SK-N-SH treated with all-trans-retinoic acid at 6 μM for 48 hours (cell line): ENCODE data around the gene CLCN4.

Source experiments
- ATAC-seq: fragments of 200-7000 bp; cut with Tn5 transposase; 3 replicates; pipeline ENCODE4 v1.9.1; 2020; ENCODE audit warnings: mild to moderate bottlenecking, moderate library complexity
- ARNTL ChIP-seq: fragments of 450-650 bp; formaldehyde crosslinking; IDR thresholded peaks from 2 replicates; pipeline ENCODE4 v1.5.0; 2020; ENCODE audit warnings: low read depth, mild to moderate bottlenecking, moderate library complexity, borderline replicate concordance
- BACH2 ChIP-seq: fragments of 250-450 bp; sonication (Bioruptor Pico); IDR thresholded peaks from 2 replicates; pipeline ENCODE4 v1.9.0; 2021; ENCODE audit warnings: mild to moderate bottlenecking, borderline replicate concordance
- ESRRG ChIP-seq: fragments of 250-450 bp; sonication (Bioruptor Pico); IDR thresholded peaks from 2 replicates; pipeline ENCODE4 v1.6.1; 2021; ENCODE audit warnings: mild to moderate bottlenecking
- GLIS3 ChIP-seq: fragments of 250-450 bp; sonication (Bioruptor Pico); IDR thresholded peaks from 2 replicates; pipeline ENCODE4 v1.5.0; 2020; ENCODE audit warnings: mild to moderate bottlenecking, moderate library complexity
- ISL1 ChIP-seq: fragments of 250-450 bp; sonication (Bioruptor Pico); IDR thresholded peaks from 2 replicates; pipeline ENCODE4 v2.1.2; 2022; ENCODE audit warnings: mild to moderate bottlenecking, moderate library complexity
- PPARA ChIP-seq: fragments of 250-450 bp; sonication (Bioruptor Pico); IDR thresholded peaks from 2 replicates; pipeline ENCODE4 v1.5.0; 2020; ENCODE audit warnings: mild to moderate bottlenecking, borderline replicate concordance
- RARB ChIP-seq: fragments of 250-450 bp; sonication (Bioruptor Pico); IDR thresholded peaks from 2 replicates; pipeline ENCODE4 v1.8.0; 2021; ENCODE audit warnings: mild to moderate bottlenecking, moderate library complexity
- TCF4 ChIP-seq: fragments of 250-450 bp; sonication (Bioruptor Pico); IDR thresholded peaks from 2 replicates; pipeline ENCODE4 v1.8.0; 2021; ENCODE audit warnings: mild to moderate bottlenecking, moderate library complexity, borderline replicate concordance
- TOX ChIP-seq: fragments of 250-450 bp; sonication (Bioruptor Pico); IDR thresholded peaks from 2 replicates; pipeline ENCODE4 v1.8.0; 2021; ENCODE audit warnings: mild to moderate bottlenecking, moderate library complexity, borderline replicate concordance
- ZC3H10 ChIP-seq: fragments of 250-450 bp; sonication (Bioruptor Pico); IDR thresholded peaks from 2 replicates; pipeline ENCODE4 v1.5.1; 2021; ENCODE audit warnings: mild to moderate bottlenecking, moderate library complexity
- ZFP3 ChIP-seq: fragments of 250-450 bp; sonication (Bioruptor Pico); IDR thresholded peaks from 2 replicates; pipeline ENCODE4 v1.5.0; 2020; ENCODE audit warnings: mild to moderate bottlenecking, moderate library complexity
- ZFP30 ChIP-seq: fragments of 450-650 bp; formaldehyde crosslinking; IDR thresholded peaks from 2 replicates; pipeline ENCODE4 v1.5.0; 2022; ENCODE audit warnings: mild to moderate bottlenecking, moderate library complexity
- ZNF565 ChIP-seq: fragments of 450-650 bp; formaldehyde crosslinking; conservative IDR thresholded peaks from 2 replicates; pipeline ENCODE4 v1.5.0; 2020; ENCODE audit warnings: low read depth, mild to moderate bottlenecking, moderate library complexity
- ZNF70 ChIP-seq: fragments of 450-650 bp; formaldehyde crosslinking; IDR thresholded peaks from 2 replicates; pipeline ENCODE4 v1.5.0; 2020; ENCODE audit warnings: mild to moderate bottlenecking, moderate library complexity
- TF ChIP-seq, protein P1 (sequence below): fragments of 250-450 bp; sonication (Bioruptor Pico); IDR thresholded peaks from 2 replicates; pipeline ENCODE4 v1.5.0; 2020; ENCODE audit warnings: mild to moderate bottlenecking, moderate library complexity
- TF ChIP-seq, protein P2 (sequence below): fragments of 250-450 bp; sonication (Bioruptor Pico); IDR thresholded peaks from 2 replicates; pipeline ENCODE4 v1.5.1; 2020; ENCODE audit warnings: low read depth, mild to moderate bottlenecking, moderate library complexity
- TF ChIP-seq, protein P3 (sequence below): fragments of 250-450 bp; sonication (Bioruptor Pico); IDR thresholded peaks from 2 replicates; pipeline ENCODE4 v1.5.1; 2021; ENCODE audit warnings: mild to moderate bottlenecking, moderate library complexity
- TF ChIP-seq, protein P4 (sequence below): fragments of 250-450 bp; sonication (Bioruptor Pico); IDR thresholded peaks from 2 replicates; pipeline ENCODE4 v1.8.0; 2020; ENCODE audit warnings: mild to moderate bottlenecking, moderate library complexity, borderline replicate concordance

The CLCN4 gene

DNA sequence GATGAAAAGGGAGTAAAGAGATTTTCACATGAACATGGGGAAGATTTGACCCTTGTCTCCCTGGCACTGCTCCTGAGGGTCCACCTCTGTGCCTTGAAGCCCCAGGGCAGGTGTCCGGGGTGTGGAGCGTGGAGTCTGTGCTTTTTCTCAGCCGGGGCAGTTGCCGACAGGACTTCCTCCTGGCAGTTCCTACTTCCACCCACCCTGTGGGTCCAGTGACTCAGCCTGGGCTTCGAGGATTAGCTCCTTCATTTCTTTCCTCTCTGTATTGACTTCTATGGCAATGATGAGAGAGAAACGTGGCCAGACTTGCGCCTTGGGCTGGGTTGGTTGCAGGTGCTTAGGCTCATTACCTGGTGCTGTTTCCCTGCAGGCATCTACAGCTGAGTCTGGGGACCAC is 35.9 kb upstream of the CLCN4 start:
- ATAC-seq: no peak
- TF ChIP-seq, protein P1, sequence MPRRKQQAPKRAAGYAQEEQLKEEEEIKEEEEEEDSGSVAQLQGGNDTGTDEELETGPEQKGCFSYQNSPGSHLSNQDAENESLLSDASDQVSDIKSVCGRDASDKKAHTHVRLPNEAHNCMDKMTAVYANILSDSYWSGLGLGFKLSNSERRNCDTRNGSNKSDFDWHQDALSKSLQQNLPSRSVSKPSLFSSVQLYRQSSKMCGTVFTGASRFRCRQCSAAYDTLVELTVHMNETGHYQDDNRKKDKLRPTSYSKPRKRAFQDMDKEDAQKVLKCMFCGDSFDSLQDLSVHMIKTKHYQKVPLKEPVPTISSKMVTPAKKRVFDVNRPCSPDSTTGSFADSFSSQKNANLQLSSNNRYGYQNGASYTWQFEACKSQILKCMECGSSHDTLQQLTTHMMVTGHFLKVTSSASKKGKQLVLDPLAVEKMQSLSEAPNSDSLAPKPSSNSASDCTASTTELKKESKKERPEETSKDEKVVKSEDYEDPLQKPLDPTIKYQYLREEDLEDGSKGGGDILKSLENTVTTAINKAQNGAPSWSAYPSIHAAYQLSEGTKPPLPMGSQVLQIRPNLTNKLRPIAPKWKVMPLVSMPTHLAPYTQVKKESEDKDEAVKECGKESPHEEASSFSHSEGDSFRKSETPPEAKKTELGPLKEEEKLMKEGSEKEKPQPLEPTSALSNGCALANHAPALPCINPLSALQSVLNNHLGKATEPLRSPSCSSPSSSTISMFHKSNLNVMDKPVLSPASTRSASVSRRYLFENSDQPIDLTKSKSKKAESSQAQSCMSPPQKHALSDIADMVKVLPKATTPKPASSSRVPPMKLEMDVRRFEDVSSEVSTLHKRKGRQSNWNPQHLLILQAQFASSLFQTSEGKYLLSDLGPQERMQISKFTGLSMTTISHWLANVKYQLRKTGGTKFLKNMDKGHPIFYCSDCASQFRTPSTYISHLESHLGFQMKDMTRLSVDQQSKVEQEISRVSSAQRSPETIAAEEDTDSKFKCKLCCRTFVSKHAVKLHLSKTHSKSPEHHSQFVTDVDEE (CRISPR knock-in tag): no peak
- no peak for TF ChIP-seq RARB (CRISPR knock-in tag)

DNA sequence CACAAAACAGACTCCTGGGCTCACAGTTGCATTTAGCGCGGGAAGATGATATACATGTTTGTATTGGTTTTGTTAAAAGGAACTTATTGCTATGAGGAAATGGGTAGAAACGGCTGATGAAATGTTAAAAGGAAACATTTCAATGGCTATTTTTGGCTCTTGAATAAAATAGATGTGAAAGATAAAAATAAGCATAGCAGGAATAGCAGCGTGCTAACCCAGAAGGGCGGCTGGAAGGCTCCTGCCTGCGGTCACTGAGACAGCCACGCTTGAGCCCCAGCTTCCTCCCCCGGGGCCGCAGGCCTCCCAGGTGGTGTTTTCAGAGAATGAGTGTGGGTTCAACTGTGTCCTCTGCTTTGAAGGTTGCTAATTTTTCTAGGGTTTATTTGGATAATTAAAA is 35.0 kb upstream of the CLCN4 start:
- no peak for ATAC-seq
- TF ChIP-seq ZFP3 (CRISPR knock-in tag): no peak
- no peak for TF ChIP-seq ZC3H10 (CRISPR knock-in tag)
- no peak for TF ChIP-seq TOX (CRISPR knock-in tag)
- TF ChIP-seq RARB (CRISPR knock-in tag): no peak
- TF ChIP-seq ARNTL (CRISPR knock-in tag): no peak
- TF ChIP-seq ESRRG (CRISPR knock-in tag): no peak
- TF ChIP-seq, all 23 proteins: peak for 0

DNA sequence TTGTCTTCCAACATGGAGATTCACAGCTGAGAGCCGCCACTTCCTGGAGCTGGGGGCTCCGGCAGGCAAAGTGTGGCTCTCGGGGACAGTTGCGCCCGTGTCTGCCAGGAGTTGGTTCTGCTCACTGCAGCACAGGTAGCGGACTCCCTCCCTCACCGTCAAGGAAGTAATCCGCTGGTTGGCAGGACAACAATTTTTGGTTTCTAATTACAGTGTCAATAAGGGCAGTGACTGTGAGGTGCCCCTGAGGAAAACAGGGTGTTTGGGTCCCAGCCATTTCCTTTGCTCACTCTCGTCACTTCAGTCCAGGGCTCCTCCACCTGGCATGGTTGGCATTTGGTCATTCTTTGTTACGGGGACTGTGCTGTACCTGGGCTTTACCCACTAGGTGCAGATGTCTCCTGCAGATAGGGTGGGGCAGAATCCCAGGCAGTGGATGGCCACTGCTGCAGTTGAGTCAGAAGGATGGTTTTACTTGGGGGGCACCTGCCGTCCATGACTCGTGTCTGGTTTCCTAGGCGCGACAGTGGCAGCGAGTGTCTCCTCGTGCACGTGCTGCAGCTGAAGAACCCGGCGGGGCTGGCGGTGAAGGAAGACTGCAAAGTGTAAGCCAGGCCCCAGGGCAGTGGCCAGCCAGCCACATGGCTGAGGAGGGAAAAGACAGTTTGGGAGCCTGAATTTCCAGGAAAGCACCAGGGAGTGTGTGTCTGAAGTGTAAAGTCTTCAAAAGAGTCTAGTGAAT is 32.1 kb upstream of the CLCN4 start:
- no peak for ATAC-seq
- TF ChIP-seq TCF4 (CRISPR knock-in tag): no peak
- TF ChIP-seq, protein P2, sequence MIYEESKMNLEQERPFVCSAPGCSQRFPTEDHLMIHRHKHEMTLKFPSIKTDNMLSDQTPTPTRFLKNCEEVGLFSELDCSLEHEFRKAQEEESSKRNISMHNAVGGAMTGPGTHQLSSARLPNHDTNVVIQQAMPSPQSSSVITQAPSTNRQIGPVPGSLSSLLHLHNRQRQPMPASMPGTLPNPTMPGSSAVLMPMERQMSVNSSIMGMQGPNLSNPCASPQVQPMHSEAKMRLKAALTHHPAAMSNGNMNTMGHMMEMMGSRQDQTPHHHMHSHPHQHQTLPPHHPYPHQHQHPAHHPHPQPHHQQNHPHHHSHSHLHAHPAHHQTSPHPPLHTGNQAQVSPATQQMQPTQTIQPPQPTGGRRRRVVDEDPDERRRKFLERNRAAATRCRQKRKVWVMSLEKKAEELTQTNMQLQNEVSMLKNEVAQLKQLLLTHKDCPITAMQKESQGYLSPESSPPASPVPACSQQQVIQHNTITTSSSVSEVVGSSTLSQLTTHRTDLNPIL (CRISPR knock-in tag): no peak
- TF ChIP-seq, protein P3, sequence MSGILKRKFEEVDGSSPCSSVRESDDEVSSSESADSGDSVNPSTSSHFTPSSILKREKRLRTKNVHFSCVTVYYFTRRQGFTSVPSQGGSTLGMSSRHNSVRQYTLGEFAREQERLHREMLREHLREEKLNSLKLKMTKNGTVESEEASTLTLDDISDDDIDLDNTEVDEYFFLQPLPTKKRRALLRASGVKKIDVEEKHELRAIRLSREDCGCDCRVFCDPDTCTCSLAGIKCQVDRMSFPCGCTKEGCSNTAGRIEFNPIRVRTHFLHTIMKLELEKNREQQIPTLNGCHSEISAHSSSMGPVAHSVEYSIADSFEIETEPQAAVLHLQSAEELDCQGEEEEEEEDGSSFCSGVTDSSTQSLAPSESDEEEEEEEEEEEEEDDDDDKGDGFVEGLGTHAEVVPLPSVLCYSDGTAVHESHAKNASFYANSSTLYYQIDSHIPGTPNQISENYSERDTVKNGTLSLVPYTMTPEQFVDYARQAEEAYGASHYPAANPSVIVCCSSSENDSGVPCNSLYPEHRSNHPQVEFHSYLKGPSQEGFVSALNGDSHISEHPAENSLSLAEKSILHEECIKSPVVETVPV (CRISPR knock-in tag): no peak
- no peak for TF ChIP-seq RARB (CRISPR knock-in tag)
- no peak for TF ChIP-seq ISL1 (CRISPR knock-in tag)
- TF ChIP-seq ZFP30 (CRISPR knock-in tag): no peak
- TF ChIP-seq ZFP3 (CRISPR knock-in tag): no peak
- TF ChIP-seq TOX (CRISPR knock-in tag): no peak
- TF ChIP-seq ZNF565 (CRISPR knock-in tag): no peak

DNA sequence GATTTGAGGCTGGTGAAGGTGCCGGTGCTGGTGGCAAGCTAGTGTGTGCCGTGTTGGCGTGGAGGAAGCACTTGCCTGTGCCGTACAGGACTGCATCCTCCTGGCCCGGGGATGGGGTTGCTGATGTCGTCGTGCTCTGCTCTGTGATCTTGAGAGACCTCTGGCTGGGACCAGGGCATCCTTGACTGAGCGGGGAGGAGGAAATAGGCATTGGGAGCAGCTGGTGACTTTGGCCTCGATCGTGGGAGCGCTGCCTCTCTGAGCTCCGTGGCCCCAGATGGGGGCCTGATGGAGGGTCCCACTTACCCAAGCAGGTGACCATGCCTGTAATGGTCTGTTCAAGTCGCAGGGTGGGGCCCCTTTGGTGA is 31.5 kb upstream of the CLCN4 start:
- TF ChIP-seq GLIS3 (CRISPR knock-in tag) (no peak), ZNF70 (CRISPR knock-in tag) (no peak), BACH2 (CRISPR knock-in tag) (no peak)
- TF ChIP-seq, protein P4, sequence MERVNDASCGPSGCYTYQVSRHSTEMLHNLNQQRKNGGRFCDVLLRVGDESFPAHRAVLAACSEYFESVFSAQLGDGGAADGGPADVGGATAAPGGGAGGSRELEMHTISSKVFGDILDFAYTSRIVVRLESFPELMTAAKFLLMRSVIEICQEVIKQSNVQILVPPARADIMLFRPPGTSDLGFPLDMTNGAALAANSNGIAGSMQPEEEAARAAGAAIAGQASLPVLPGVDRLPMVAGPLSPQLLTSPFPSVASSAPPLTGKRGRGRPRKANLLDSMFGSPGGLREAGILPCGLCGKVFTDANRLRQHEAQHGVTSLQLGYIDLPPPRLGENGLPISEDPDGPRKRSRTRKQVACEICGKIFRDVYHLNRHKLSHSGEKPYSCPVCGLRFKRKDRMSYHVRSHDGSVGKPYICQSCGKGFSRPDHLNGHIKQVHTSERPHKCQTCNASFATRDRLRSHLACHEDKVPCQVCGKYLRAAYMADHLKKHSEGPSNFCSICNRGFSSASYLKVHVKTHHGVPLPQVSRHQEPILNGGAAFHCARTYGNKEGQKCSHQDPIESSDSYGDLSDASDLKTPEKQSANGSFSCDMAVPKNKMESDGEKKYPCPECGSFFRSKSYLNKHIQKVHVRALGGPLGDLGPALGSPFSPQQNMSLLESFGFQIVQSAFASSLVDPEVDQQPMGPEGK (CRISPR knock-in tag): no peak
- TF ChIP-seq, all 23 proteins: peak for 0
- ATAC-seq: no peak

DNA sequence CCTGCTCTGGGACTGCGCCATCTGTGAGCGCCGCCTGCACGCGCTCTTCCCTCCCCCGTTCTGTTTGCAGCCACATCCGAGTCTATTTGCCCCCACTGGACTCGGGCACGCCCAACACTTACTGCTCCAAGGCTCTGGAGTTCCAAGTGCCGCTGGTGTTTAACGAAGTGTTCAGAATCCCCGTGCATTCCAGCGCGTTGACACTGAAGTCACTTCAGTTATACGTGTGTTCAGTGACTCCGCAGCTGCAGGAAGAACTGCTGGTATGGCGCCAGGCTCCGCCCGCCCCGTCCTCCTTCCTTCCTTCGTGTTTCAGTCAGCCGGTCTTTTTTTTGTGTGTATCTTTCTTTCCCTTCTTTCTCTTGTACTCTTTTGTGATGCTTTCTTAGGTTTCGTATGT is 30.7 kb upstream of the CLCN4 start:
- ATAC-seq: no peak
- TF ChIP-seq ESRRG (CRISPR knock-in tag): no peak
- no peak for TF ChIP-seq PPARA
- TF ChIP-seq, protein P2 (CRISPR knock-in tag): no peak
- TF ChIP-seq, protein P1 (CRISPR knock-in tag): no peak
- no peak for TF ChIP-seq ZFP30 (CRISPR knock-in tag)
- TF ChIP-seq, protein P4 (CRISPR knock-in tag): no peak
